HPDE6-E6E7 (cell line): ENCODE data around the gene KRT85.
"Not testable (repeated sequence)": the region's sequence is repeated elsewhere in the genome, so short reads cannot be mapped to it uniquely, and the experiment has no call there.

ENCODE experiments used
- DNase-seq: peaks from one replicate; pipeline ENCODE4 v3.0.0; 2011; ENCODE audit warnings: missing footprints; ENCODE audit errors: extremely low spot score

Gene KRT85

GRCh38 chr12:52323416-52324152 lies 43.7 kb downstream of the KRT85 start:
- DNase-seq = no peak

- no peak for DNase-seq
Measured at GRCh38 chr12:52323001-52323400, 44.3 kb downstream of the KRT85 start.

- DNase-seq = no peak
Measured at GRCh38 chr12:52322069-52322468, 45.2 kb downstream of the KRT85 start.

- no peak for DNase-seq
Measured at GRCh38 chr12:52321418-52321817, 45.9 kb downstream of the KRT85 start.

- DNase-seq = no peak
Measured at GRCh38 chr12:52320784-52321400, 46.4 kb downstream of the KRT85 start, which contains the start of gene KRT83. KRT83 (minus strand) TSS chr12:52321398; CDS start chr12:52321335, 63 bp downstream.

GRCh38 chr12:52319097-52319496 lies 48.2 kb downstream of the KRT85 start:
- DNase-seq = no peak

GRCh38 chr12:52318241-52318990 lies 48.9 kb downstream of the KRT85 start:
- DNase-seq = no peak

GRCh38 chr12:52317468-52318052 lies 49.7 kb downstream of the KRT85 start:
- no peak for DNase-seq

GRCh38 chr12:52316701-52317100 lies 50.6 kb downstream of the KRT85 start:
- DNase-seq = no peak

- DNase-seq = no peak
Measured at GRCh38 chr12:52316290-52316689, 51.0 kb downstream of the KRT85 start.

GRCh38 chr12:52315721-52316120 lies 51.6 kb downstream of the KRT85 start:
- DNase-seq = not testable (repeated sequence)

GRCh38 chr12:52314511-52314910 lies 52.8 kb downstream of the KRT85 start:
- no peak for DNase-seq

- DNase-seq = no peak
Measured at GRCh38 chr12:52313926-52314325, 53.4 kb downstream of the KRT85 start.

- no peak for DNase-seq
Measured at GRCh38 chr12:52313461-52313860, 53.8 kb downstream of the KRT85 start.

- DNase-seq = no peak
Measured at GRCh38 chr12:52312086-52312485, 55.2 kb downstream of the KRT85 start.

- DNase-seq = no peak
Measured at GRCh38 chr12:52311285-52311648, 56.0 kb downstream of the KRT85 start.

- no peak for DNase-seq
Measured at GRCh38 chr12:52310622-52311284, 56.5 kb downstream of the KRT85 start.
